AG09309 (cell line): ENCODE measurements around the gene SLC14A1.
A peak's percentile ranks its signal among the peaks of the same experiment; 100 is the strongest.

Experiments
- DNase-seq: peaks from one replicate; pipeline ENCODE4 v3.0.0-alpha.2; 2010; ENCODE audit warnings: low read depth
- H3K4me3 ChIP-seq: 2 replicates; pipeline ENCODE4 v1.5.1; 2011; ENCODE audit warnings: mild to moderate bottlenecking, low read depth, low read length, moderate library complexity; ENCODE audit not compliant: control insufficient read depth
- TF ChIP-seq, protein P1 (sequence below): IDR thresholded peaks from 2 replicates; pipeline ENCODE4 v1.5.1; 2011; ENCODE audit warnings: mild to moderate bottlenecking, low read depth, low read length, inconsistent platforms; ENCODE audit not compliant: insufficient read depth, control insufficient read depth; ENCODE audit errors: missing control alignments

SLC14A1 gene

DNA sequence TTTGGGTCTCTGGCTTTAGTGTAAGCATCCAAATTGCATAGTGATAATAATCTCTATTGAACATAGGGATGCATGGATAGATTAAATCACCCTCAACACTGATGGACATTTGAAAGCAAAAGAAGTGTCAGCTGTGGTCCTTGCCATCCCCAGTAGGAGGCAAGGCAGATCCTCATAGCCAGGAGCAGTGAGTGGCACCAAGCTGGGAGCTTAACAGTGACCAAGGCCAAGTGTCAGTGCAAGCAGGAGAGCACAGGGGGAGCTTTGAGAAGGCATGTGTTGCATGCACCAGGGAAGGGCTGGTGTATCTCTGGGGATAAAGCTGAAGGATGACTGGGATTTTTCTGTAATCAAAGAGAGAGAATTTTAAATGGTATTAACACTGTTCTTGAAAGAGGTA, 14.7 kb downstream of the SLC14A1 start:
- DNase-seq: no peak
- H3K4me3 ChIP-seq: no peak overlapping the region
- TF ChIP-seq, protein P1, sequence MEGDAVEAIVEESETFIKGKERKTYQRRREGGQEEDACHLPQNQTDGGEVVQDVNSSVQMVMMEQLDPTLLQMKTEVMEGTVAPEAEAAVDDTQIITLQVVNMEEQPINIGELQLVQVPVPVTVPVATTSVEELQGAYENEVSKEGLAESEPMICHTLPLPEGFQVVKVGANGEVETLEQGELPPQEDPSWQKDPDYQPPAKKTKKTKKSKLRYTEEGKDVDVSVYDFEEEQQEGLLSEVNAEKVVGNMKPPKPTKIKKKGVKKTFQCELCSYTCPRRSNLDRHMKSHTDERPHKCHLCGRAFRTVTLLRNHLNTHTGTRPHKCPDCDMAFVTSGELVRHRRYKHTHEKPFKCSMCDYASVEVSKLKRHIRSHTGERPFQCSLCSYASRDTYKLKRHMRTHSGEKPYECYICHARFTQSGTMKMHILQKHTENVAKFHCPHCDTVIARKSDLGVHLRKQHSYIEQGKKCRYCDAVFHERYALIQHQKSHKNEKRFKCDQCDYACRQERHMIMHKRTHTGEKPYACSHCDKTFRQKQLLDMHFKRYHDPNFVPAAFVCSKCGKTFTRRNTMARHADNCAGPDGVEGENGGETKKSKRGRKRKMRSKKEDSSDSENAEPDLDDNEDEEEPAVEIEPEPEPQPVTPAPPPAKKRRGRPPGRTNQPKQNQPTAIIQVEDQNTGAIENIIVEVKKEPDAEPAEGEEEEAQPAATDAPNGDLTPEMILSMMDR: peak; percentile 15

DNA sequence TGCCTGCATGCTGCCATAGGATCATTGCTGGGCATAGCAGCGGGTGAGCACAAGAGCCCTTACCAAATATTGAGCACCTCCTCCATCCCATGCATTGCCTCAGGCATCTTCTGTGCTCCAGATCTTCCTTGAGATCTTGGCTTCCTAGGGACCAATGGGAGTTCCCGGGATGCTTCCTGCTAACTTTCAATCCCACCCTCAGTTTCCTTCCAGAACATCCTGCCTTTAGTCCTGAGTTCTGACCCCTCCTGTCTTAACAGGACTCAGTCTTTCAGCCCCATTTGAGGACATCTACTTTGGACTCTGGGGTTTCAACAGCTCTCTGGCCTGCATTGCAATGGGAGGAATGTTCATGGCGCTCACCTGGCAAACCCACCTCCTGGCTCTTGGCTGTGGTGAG, 15.3 kb downstream of the SLC14A1 start:
- H3K4me3 ChIP-seq: no peak overlapping the region
- DNase-seq: no peak

DNA sequence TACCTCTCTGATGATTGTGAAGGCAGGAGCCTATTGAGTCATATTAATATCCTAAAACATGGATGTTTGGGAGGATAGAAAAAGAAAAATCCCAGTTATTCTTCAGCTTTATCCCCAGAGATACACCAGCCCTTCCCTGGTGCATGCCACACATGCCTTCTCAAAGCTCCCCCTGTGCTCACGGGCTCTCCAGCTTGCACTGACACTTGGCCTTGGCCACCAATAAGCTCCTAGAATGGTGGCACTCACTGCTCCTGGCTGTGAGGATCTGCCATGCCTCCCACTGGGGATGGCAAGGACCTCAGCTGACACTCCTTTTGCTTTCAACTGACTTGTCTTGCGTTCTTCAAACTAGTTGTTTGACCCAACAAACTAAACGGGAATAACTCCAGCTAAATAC, 15.9 kb downstream of the SLC14A1 start:
- DNase-seq: no peak
- H3K4me3 ChIP-seq: no peak overlapping the region
- TF ChIP-seq, protein P1: no peak

More for the DNA sequence above, 15.3 kb downstream of the SLC14A1 start:
- TF ChIP-seq, protein P1: no peak

DNA sequence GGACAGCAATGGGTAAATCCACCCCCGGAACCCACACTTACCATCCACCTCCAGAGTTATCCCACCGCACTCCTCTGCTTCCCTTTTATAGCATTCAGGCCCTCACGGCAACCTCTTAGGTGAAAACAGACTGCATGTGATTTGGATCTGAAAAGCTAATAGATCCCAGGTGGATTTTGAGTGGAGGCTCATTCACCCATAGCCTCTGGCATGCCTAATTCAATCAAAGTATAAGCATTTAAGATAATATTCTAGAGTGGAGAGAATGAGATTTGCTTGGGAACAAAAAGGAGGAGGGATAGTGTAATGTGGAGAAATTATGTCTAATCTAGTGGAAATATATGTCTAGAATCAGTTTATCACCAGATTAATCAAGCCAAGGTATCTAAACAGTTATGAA, 17.1 kb downstream of the SLC14A1 start:
- DNase-seq: no peak
- TF ChIP-seq, protein P1: no peak
- no peak overlapping the region for H3K4me3 ChIP-seq

DNA sequence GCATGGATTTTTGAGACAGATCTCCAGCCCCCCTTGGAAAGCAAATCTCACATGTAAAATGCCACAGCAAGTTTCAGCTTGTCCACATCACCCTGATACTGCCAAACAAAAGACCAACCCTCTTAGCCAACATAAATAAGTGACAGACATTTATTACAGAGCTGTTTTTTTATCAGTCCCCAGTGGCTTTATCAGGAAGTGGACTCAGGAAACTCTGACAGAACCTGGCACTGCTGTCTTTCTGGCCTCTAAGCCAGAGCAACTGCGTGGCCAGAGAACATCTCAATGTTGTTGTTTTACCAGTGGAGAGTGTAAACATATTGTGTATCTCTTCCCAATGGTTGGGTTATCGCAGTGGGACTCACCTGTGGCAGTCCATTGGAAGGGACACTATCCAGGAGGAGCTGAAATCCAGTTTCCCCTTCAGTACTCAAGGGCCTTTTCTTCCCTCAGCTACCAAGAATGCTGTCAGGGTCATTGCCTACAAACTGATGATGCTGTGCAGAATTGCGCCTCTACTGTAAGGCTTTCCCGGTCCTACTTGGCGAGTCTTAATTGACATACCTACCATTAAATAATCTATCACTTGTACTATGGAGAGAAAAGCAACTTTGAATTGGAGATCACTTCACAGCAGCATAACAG, 22.0 kb downstream of the SLC14A1 start:
- no peak for DNase-seq
- no peak overlapping the region for H3K4me3 ChIP-seq
- TF ChIP-seq, protein P1: no peak

DNA sequence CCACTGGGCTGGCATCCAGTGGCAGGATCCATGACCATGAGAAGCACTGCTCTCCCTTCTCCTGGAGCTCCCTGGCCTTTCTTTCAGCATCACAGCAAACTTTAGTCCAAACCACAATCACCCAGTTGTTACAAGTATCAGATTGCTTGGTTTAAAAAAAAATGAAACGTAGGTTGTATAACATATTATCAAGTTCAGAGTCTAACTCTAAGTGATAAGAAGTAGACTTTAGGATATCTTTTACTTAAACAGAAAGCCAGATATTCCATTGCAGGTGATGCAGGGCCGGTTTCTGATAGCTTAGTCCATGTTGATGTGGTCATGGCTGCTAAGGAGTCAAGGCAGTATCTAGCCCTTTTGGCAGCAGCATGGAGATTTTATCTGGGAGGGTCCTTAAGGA, 24.5 kb downstream of the SLC14A1 start:
- no peak overlapping the region for H3K4me3 ChIP-seq
- TF ChIP-seq, protein P1: no peak
- DNase-seq: no peak
